Measurements from ENCODE around the gene ST6GALNAC3. TPM values are rescaled to one million over a fixed set of nuclear protein-coding genes. Genes with fewer than 3 reads are reported as not detected.

The ST6GALNAC3 gene
- total RNA-seq, 1 experiment from 2014 or later, result 2.2 TPM

DNA sequence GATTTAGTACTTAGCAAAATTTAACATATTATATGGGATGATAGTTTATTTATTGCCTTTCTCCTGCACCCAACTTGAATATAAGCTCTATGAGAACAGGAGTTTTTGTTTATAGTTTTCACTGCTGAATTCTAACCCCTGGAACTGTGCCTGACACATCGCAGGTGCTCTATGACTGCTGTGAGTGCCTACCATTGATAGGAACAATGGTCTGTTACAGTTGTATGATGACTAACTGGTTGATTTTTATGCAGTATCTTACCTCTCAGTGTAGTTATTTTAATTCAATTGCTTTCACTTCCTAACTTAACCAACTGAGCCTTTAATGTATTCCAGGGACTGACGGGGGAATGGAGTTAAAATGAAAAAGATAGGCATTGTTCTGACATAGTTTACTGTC is 336.0 kb downstream of the ST6GALNAC3 start:
- Histone ChIP-seq H3K4me2 (ENCODE audit: low read length) (no peak overlapping the region), H3K9me2 (ENCODE audit: insufficient read depth) (no peaks in the 10 kb centered on the region), H3K79me2 (ENCODE audit: insufficient read depth, low read length) (no peaks in the 10 kb centered on the region), H3K27ac (ENCODE audit: low read depth, low read length) (no peak overlapping the region), H3K9ac (ENCODE audit: low read length) (no peak overlapping the region), H2AFZ (ENCODE audit: low read depth, low read length, poor library complexity, severe bottlenecking) (no peak overlapping the region), H3K4me1 (ENCODE audit: control insufficient read depth in 1 of 2, insufficient read depth in 2 of 2, low read length in 2 of 2) (no peaks in the 10 kb centered on the region), H3K9me3 (ENCODE audit: control insufficient read depth in 1 of 2, insufficient read depth in 1 of 2, low read depth in 1 of 2, low read length in 2 of 2) (no peaks in the 10 kb centered on the region), H4K20me1 (ENCODE audit: insufficient read depth) (no peaks in the 10 kb centered on the region), H3K27me3 (ENCODE audit: insufficient read depth, low read length) (no peaks in the 10 kb centered on the region), H3K36me3 (ENCODE audit: control insufficient read depth in 1 of 2, insufficient read depth in 2 of 2, low read length in 2 of 2) (no peaks in the 10 kb centered on the region), H3K4me3 (replicated peaks in 1 of 2; ENCODE audit: low read depth in 1 of 2, low read length in 2 of 2) (no peak overlapping the region)
- BruUV-seq (replicated peaks), result no TSS peak
- ChIA-PET CTCF (no interaction called here), POLR2A (no interaction called here), RAD21 (ENCODE audit: low non-redundant PET in 1 of 2, low total read pairs in 2 of 2, uncharacterized antibody in 2 of 2, unreplicated experiment in 2 of 2) (no interaction called here)
- intact Hi-C loops (cut with micrococcal nuclease), result no loop called here
- TF ChIP-seq CTCF (IDR thresholded peaks at IDR 0.05 in 2 of 3, conservative IDR thresholded peaks at IDR 0.05 in 1 of 3; ENCODE audit: borderline replicate concordance in 1 of 3, insufficient read depth in 1 of 3, low read depth in 2 of 3, low read length in 2 of 3), result no peak
- DNase-seq (ENCODE audit: low read depth, low spot score) (no peak), ATAC-seq (no peak)

DNA sequence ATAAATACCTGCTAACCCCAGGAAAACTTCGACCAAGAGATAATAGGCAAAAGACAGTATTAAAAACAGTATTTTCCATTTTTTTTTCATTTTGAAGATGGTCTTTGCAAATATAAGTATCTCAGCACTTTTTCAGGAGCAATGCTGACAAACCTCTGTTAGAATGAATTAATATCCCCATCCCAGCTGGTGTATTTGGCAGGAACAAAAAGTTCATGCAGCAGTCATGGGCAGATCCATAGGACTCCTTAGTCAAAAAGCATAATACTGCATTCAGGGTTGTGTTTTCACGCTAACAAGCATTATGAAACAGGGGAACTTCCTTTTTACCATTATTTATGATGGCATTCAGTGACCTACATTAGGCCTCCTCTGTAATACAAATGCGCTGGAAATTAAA is 344.0 kb downstream of the ST6GALNAC3 start:
- no peak overlapping the region for H3K9ac ChIP-seq (ENCODE audit: low read length)
- no peaks in the 10 kb centered on the region for H3K4me1 ChIP-seq (ENCODE audit: control insufficient read depth in 1 of 2, insufficient read depth in 2 of 2, low read length in 2 of 2)
- no peaks in the 10 kb centered on the region for H3K27me3 ChIP-seq (ENCODE audit: insufficient read depth, low read length)
- H3K79me2 ChIP-seq (ENCODE audit: insufficient read depth, low read length), result no peaks in the 10 kb centered on the region
- H3K9me2 ChIP-seq (ENCODE audit: insufficient read depth), result no peaks in the 10 kb centered on the region
- no peak for ATAC-seq
- H4K20me1 ChIP-seq (ENCODE audit: insufficient read depth), result no peaks in the 10 kb centered on the region
- no TSS peak for BruUV-seq (replicated peaks)
- ChIA-PET CTCF (no interaction called here), RAD21 (ENCODE audit: low non-redundant PET in 1 of 2, low total read pairs in 2 of 2, uncharacterized antibody in 2 of 2, unreplicated experiment in 2 of 2) (no interaction called here), POLR2A (no interaction called here)
- no peak overlapping the region for H3K4me3 ChIP-seq (replicated peaks in 1 of 2; ENCODE audit: low read depth in 1 of 2, low read length in 2 of 2)
- H3K4me2 ChIP-seq (ENCODE audit: low read length), result no peak overlapping the region
- no peaks in the 10 kb centered on the region for H3K36me3 ChIP-seq (ENCODE audit: control insufficient read depth in 1 of 2, insufficient read depth in 2 of 2, low read length in 2 of 2)
- DNase-seq (ENCODE audit: low read depth, low spot score), result no peak
- no peaks in the 10 kb centered on the region for H3K9me3 ChIP-seq (ENCODE audit: control insufficient read depth in 1 of 2, insufficient read depth in 1 of 2, low read depth in 1 of 2, low read length in 2 of 2)
- intact Hi-C loops (cut with micrococcal nuclease), result no loop called here
- TF ChIP-seq CEBPB (IDR thresholded peaks at IDR 0.05; ENCODE audit: low read depth), result no peak
- no peak overlapping the region for H2AFZ ChIP-seq (ENCODE audit: low read depth, low read length, poor library complexity, severe bottlenecking)
- H3K27ac ChIP-seq (ENCODE audit: low read depth, low read length), result no peak overlapping the region

All from HCT116 (cell line).